Peyer's patch (tissue), 4 donors: ENCODE results near the gene TUSC2. TPM values are rescaled to one million over a fixed set of nuclear protein-coding genes. Genes with fewer than 3 reads are reported as not detected.

ENCODE experiments used
- DNase-seq, 3 donors: peaks; one replicate each; pipeline ENCODE4 v3.0.0-alpha.2; 2017 to 2019
- H3K27ac ChIP-seq, 4 donors: fragments of 200-600 bp; sonication (generic); one replicate each; pipeline ENCODE4 v1.5.1; 2016 to 2019
- H3K27me3 ChIP-seq, 2 donors: fragments of 200-600 bp; sonication (generic); one replicate each; pipeline ENCODE4 v1.5.1; 2019
- H3K36me3 ChIP-seq, 3 donors: fragments of 200-600 bp; sonication (generic); one replicate each; pipeline ENCODE4 v1.5.1; 2016 to 2019
- H3K4me1 ChIP-seq, 4 donors: fragments of 200-600 bp; sonication (generic); one replicate each; pipeline ENCODE4 v1.5.1; 2016 to 2019
- H3K4me3 ChIP-seq, 4 donors: fragments of 200-600 bp; sonication (generic); 1 replicate in 3 of 4; 2 replicates in 1 of 4; pipeline ENCODE4 v1.5.1; 2016 to 2019; ENCODE audit warnings: mild to moderate bottlenecking in 1 of 4
- H3K9me3 ChIP-seq, 4 donors: fragments of 200-600 bp; sonication (generic); one replicate each; pipeline ENCODE4 v1.5.1; 2016 to 2019; ENCODE audit warnings: mild to moderate bottlenecking in 1 of 4
- POLR2A ChIP-seq, 2 donors: fragments of 450-650 bp; IDR thresholded peaks; one replicate each; pipeline ENCODE4 v1.5.1; 2017; ENCODE audit warnings: antibody characterized with exemption in 2 of 2, mild to moderate bottlenecking in 2 of 2, moderate library complexity in 2 of 2
- total RNA-seq, 4 donors: library from RNA; depleted of rRNA; stranded (reverse); fragments of >200 nt; gene quantifications; one replicate each; pipeline ENCODE4 v1.1.0, GENCODE V29; 2016
- TF ChIP-seq, protein P1 (sequence below), 6 experiments: fragments of 450-650 bp in 4 of 6; fragments of 200-600 bp in 2 of 6; sonication (generic) in 1 of 6; IDR thresholded peaks; one replicate each; pipeline ENCODE4 v1.5.1; 2017 to 2019; ENCODE audit warnings: antibody characterized with exemption in 6 of 6, mild to moderate bottlenecking in 3 of 6, moderate library complexity in 1 of 6

Gene TUSC2
- total RNA-seq, 4 donors from 2014 or later = 5.8 to 19.8 (median 17.5) TPM

DNA sequence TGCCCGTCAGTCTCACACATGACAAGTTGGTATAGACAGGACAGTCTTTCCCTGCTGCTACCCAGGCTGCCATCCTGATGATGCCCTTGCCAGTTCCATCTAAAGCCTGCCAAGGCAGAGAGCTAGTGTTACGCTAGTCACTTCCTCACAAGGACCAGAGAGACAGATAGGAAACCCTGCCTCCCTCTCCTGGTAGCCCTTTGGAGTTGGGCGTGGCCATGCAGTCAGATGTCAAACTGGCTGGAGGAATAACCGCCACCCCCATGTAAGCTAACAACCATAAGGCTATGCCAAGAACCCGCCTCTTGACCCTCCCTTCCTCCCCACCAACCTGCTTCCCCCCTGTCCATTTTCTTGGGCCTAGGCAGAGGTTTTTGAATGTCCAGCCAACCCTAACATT, 28.5 kb upstream of the TUSC2 start:
- peak overlapping the region in 3 of 4 donors; percentile 3 to 84 (median 67) for H3K4me3 ChIP-seq
- DNase-seq = peak in 2 of 3 donors; percentile 78 to 87
- no peaks in the 10 kb centered on the region for H3K27me3 ChIP-seq
- peaks cover 0 to 34% (median 0%) of the 10 kb centered on the region in 3 donors for H3K36me3 ChIP-seq
- peaks cover 0 to 41% (median 29%) of the 10 kb centered on the region in 4 donors for H3K4me1 ChIP-seq
- TF ChIP-seq, protein P1, sequence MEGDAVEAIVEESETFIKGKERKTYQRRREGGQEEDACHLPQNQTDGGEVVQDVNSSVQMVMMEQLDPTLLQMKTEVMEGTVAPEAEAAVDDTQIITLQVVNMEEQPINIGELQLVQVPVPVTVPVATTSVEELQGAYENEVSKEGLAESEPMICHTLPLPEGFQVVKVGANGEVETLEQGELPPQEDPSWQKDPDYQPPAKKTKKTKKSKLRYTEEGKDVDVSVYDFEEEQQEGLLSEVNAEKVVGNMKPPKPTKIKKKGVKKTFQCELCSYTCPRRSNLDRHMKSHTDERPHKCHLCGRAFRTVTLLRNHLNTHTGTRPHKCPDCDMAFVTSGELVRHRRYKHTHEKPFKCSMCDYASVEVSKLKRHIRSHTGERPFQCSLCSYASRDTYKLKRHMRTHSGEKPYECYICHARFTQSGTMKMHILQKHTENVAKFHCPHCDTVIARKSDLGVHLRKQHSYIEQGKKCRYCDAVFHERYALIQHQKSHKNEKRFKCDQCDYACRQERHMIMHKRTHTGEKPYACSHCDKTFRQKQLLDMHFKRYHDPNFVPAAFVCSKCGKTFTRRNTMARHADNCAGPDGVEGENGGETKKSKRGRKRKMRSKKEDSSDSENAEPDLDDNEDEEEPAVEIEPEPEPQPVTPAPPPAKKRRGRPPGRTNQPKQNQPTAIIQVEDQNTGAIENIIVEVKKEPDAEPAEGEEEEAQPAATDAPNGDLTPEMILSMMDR (IDR thresholded peaks at IDR 0.05) = peak in 1 of 6 experiments; percentile 5
- TF ChIP-seq POLR2A (IDR thresholded peaks at IDR 0.05) = no peak
- H3K9me3 ChIP-seq = no peaks in the 10 kb centered on the region
- peak overlapping the region in 2 of 4 donors; percentile 56 to 66 for H3K27ac ChIP-seq

DNA sequence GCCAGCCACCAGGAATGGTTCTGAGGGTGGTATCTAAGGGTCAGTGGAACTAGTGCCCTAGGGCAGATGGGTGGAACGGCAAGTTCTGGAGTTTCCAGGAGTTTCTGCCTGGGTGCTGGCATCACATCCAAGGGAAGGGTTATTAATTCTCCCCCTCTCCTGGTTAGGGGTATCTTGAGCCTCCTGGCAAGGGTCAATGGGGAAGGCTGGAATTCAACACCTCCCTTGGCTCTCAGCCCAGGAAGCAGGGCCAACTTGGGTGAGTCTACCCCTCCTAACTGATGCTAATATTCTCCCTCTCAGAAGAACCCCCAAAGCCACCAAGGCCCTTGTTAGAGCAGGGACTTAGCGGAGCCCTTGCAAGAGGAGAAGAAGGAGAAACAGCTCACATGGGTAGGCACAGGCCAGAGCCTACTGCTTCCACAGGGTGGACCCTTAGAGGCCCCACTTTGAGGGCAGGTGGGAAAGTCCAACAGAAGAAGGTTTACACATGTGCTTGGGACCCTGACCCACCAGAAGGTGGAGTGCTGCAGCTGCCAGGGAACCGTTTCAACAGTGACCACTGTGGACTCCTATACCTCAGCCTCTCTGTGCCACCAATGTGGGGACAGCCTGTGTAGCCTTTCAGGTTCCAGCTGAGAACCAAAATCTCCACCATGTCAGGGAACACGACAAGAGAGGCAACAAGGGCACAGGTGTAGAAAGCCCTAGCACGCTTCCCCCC, 28.0 kb upstream of the TUSC2 start:
- no peaks in the 10 kb centered on the region for H3K9me3 ChIP-seq
- TF ChIP-seq, protein P1 (IDR thresholded peaks at IDR 0.05) = no peak
- no peak for TF ChIP-seq POLR2A (IDR thresholded peaks at IDR 0.05)
- H3K4me3 ChIP-seq = peak overlapping the region in 2 of 4 donors; percentile 67 to 84
- H3K4me1 ChIP-seq = peaks cover 3 to 46% (median 34%) of the 10 kb centered on the region in 4 donors
- H3K27me3 ChIP-seq = no peaks in the 10 kb centered on the region
- H3K36me3 ChIP-seq = peaks cover 0 to 34% (median 0%) of the 10 kb centered on the region in 3 donors
- H3K27ac ChIP-seq = peak overlapping the region in 1 of 4 donors; percentile 66
- DNase-seq = no peak

DNA sequence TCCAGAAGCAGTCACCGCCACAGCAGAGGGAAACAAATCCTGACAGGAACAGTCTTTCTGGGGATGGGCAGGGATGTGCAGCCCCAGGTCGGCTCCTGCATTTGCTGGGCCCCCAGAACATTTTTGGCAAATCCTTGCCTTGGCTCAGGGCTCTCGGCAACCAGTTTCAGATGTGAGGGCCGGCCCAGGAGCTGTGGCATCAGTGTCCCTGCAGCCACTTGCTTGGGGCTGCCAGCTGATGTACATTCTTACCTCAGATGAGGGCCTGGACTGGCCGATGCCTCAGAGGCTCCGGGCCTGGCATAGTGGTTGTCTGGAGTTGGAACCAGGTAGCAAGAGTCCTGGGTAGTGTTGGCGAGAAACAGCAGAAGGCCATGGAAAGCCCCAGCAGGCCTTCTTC, 26.8 kb upstream of the TUSC2 start:
- Histone ChIP-seq H3K27me3 (no peaks in the 10 kb centered on the region), H3K4me3 (no peak overlapping the region), H3K9me3 (no peaks in the 10 kb centered on the region), H3K4me1 (peaks cover 3 to 53% (median 36%) of the 10 kb centered on the region in 4 donors), H3K27ac (no peak overlapping the region), H3K36me3 (peaks cover 0 to 34% (median 0%) of the 10 kb centered on the region in 3 donors)
- TF ChIP-seq POLR2A (IDR thresholded peaks at IDR 0.05) = no peak
- TF ChIP-seq, protein P1 (IDR thresholded peaks at IDR 0.05) = no peak
- no peak for DNase-seq

DNA sequence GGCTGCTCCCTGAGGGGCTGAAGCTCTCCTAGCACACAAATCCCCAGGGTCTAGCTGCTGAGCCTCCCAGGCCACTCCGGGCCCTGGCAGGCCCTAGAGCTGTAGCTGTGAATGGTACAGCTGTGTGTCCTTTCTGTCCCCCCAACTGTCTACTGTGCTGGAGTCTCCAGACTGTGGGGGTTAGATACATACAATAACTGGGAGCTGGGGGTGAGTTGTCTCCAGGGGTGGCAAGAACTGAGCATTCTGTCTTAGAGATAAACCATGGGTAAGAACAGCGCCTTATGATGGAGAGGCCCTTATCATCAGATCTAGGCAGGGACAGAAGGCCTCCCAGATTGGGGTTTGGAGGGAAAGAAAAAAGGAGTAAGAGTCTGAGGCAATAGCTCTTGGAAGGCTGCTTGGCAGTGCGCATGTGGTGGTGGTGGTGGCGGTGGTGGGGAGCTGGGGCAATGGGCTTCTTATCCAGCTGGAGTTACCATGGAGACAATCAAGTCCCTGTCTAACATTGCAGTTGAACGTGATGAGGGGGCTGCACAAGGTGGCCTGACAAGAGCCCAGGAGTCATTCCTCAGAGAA, 26.3 kb upstream of the TUSC2 start:
- H3K27me3 ChIP-seq = no peaks in the 10 kb centered on the region
- TF ChIP-seq, protein P1 (IDR thresholded peaks at IDR 0.05) = no peak
- TF ChIP-seq POLR2A (IDR thresholded peaks at IDR 0.05) = no peak
- H3K36me3 ChIP-seq = peaks cover 0 to 34% (median 0%) of the 10 kb centered on the region in 3 donors
- no peak overlapping the region for H3K27ac ChIP-seq
- H3K9me3 ChIP-seq = no peaks in the 10 kb centered on the region
- no peak overlapping the region for H3K4me3 ChIP-seq
- DNase-seq = no peak
- H3K4me1 ChIP-seq = peaks cover 3 to 59% (median 40%) of the 10 kb centered on the region in 4 donors

DNA sequence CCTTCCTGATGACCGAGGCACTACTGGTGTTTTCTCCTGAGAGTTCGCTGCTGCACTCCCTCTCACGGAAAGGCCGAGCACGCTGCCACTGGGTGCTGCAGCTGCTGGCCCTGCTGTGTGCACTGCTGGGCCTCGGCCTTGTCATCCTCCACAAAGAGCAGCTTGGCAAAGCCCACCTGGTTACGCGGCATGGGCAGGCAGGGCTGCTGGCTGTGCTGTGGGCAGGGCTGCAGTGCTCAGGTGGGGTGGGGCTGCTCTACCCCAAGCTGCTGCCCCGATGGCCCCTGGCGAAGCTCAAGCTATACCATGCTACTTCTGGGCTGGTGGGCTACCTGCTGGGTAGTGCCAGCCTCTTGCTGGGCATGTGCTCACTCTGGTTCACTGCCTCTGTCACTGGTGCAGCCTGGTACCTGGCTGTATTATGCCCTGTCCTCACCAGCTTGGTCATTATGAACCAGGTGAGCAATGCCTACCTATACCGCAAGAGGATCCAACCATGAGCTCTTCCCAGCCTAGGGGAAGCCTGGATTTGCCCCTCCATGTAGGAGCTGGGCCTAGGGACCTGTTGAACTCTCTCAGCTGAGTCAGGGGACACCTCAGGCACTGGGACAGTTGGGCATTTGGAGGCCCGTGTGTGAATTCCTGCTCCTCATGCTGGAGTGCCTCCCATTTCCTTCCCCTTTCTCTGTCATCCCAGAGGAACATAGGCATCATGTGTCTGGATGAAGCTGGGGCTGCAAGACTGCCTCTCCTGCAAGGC, 25.4 kb upstream of the TUSC2 start:
- H3K9me3 ChIP-seq = no peaks in the 10 kb centered on the region
- no peak for TF ChIP-seq POLR2A (IDR thresholded peaks at IDR 0.05)
- TF ChIP-seq, protein P1 (IDR thresholded peaks at IDR 0.05) = no peak
- peaks cover 3 to 61% (median 36%) of the 10 kb centered on the region in 4 donors for H3K4me1 ChIP-seq
- no peak for DNase-seq
- no peaks in the 10 kb centered on the region for H3K27me3 ChIP-seq
- H3K36me3 ChIP-seq = peaks cover 0 to 41% (median 0%) of the 10 kb centered on the region in 3 donors
- H3K27ac ChIP-seq = no peak overlapping the region
- H3K4me3 ChIP-seq = no peak overlapping the region
